K562 (cell line): Measurements from ENCODE around the gene NPM3. TPM values are rescaled to one million over a fixed set of nuclear protein-coding genes. Genes with fewer than 3 reads are reported as not detected.

ENCODE experiments used
- CREM ChIP-seq: IDR thresholded peaks from 2 replicates; pipeline ENCODE4 v1.6.1; 2014; ENCODE audit warnings: antibody characterized with exemption, low read depth
- E2F6 ChIP-seq, 2 experiments: IDR thresholded peaks; 2 replicates each; pipeline ENCODE4 v1.6.1; 2011; ENCODE audit warnings: borderline replicate concordance in 1 of 2, control low read depth in 1 of 2, low read depth in 1 of 2, low read length in 1 of 2, mild to moderate bottlenecking in 1 of 2, mixed read lengths in 1 of 2, moderate library complexity in 1 of 2; ENCODE audit not compliant: insufficient read depth in 1 of 2, insufficient read length in 1 of 2, poor library complexity in 1 of 2, severe bottlenecking in 1 of 2; ENCODE audit errors: extremely low read depth in 1 of 2
- ELF2 ChIP-seq: fragments of 250-450 bp; sonication (Bioruptor Pico); IDR thresholded peaks from 2 replicates; pipeline ENCODE4 v1.5.0; 2021; ENCODE audit warnings: mild to moderate bottlenecking
- FOXP1 ChIP-seq: sonication (generic); formaldehyde crosslinking; IDR thresholded peaks from 2 replicates; pipeline ENCODE4 v1.8.0; 2022; ENCODE audit warnings: mild to moderate bottlenecking, missing genetic modification reagents
- GATAD2B ChIP-seq: fragments of 450-650 bp; IDR thresholded peaks from 2 replicates; pipeline ENCODE4 v1.6.1; 2017; ENCODE audit warnings: mild to moderate bottlenecking, borderline replicate concordance
- HMGN3 ChIP-seq: IDR thresholded peaks from 2 replicates; pipeline ENCODE4 v1.6.1; 2011; ENCODE audit warnings: borderline replicate concordance, low read depth, mild to moderate bottlenecking, mixed read lengths, low read length; ENCODE audit not compliant: insufficient read length; ENCODE audit errors: extremely low read depth
- IFI16 ChIP-seq: fragments of 250-450 bp; sonication (Bioruptor Pico); IDR thresholded peaks from 2 replicates; pipeline ENCODE4 v2.1.2; 2022; ENCODE audit warnings: mild to moderate bottlenecking, inconsistent platforms
- polyA plus RNA-seq, 8 experiments: library from polyadenylated mRNA; depleted of rRNA in 4 of 8; stranded (reverse) in 5 of 8; unstranded in 3 of 8; fragments of >200 nt; fragmentation: Nextera tagmentation in 2 of 8; fragmentation: Illumina TruSeq in 1 of 8; extraction: Ambion mirVana in 2 of 8; extraction: Trizol in 1 of 8; gene quantifications; 2 replicates each; pipeline versions ENCODE4 v1.2.1 to v1.2.3, GENCODE V29; 2011 to 2014; ENCODE audit warnings: inconsistent platforms in 1 of 8, missing spikeins in 1 of 8
- total RNA-seq, 7 experiments: library from RNA; depleted of rRNA in 6 of 7; stranded (reverse); fragments of >200 nt in 6 of 7; fragmentation: Illumina TruSeq in 2 of 7; extraction: Trizol in 2 of 7; gene quantifications; 2 replicates each; pipeline versions ENCODE4 v1.2.1 to v1.2.3, GENCODE V29; 2011 to 2021; ENCODE audit warnings: low replicate concordance in 1 of 7
- TF ChIP-seq, protein P1 (sequence below): conservative IDR thresholded peaks from 2 replicates; pipeline ENCODE4 v1.6.1; 2011; ENCODE audit warnings: low read depth, mild to moderate bottlenecking, low read length; ENCODE audit not compliant: control insufficient read depth
- TF ChIP-seq, protein P2 (sequence below): fragments of 450-650 bp; IDR thresholded peaks from 2 replicates; pipeline ENCODE4 v1.6.1; 2016; ENCODE audit warnings: borderline replicate concordance
- TF ChIP-seq, protein P3 (sequence below), 2 experiments: IDR thresholded peaks; 2 replicates each; pipeline ENCODE4 v1.6.1; 2012; ENCODE audit warnings: improper control_type of control experiment in 2 of 2, low read depth in 2 of 2, low read length in 2 of 2, borderline replicate concordance in 1 of 2

The NPM3 gene
- total and polyA plus RNA-seq, 9 of the 15 experiments (the other 6 are each of a cell fraction or from before 2014, with no cell fraction given) = 15.2 to 239 (median 114) TPM

DNA sequence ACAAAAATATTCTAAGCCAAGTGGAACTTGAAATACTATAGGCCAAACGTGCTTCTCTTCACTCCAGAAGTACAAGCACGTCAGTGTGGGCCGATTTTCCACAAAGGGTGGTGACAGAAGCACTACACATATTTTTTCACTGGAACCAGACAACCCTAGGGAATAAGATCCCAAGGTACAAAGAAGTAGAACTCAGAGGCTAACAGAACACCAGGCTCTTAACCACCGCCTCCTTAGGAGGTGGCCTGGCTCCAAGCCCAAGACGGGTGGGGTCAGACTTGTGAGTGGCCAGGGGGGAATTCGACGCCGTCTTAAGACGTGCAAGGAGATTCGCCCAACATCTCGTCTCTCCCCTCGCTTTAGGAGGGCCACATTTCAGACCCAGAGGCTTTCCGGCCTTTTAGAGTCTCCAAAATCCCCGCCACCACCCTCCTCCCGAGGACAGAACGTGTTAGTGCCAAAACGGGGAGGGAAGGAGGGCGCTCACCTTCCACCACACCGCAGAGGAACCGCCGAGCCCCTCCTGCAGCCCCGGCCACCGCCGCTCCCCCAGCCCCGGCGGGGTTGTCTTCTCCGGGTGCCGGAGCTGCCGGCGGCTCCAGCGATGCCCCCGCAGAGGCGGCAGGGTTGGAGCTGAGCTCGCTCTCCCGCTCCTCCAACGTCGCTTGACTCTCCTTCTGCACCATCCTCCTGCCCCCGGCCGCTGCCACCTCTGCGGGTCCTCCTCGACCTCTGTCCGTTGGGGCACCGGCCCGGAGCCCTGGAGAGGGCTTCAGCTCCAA is 34.3 kb upstream of the NPM3 start (continued):
- no peak for TF ChIP-seq E2F6 (IDR thresholded peaks at IDR 0.05; ENCODE audit: borderline replicate concordance in 1 of 2, extremely low read depth in 1 of 2, insufficient read depth in 1 of 2, insufficient read length in 1 of 2, low read depth in 1 of 2, low read length in 1 of 2, poor library complexity in 1 of 2, severe bottlenecking in 1 of 2)
- TF ChIP-seq, protein P1, sequence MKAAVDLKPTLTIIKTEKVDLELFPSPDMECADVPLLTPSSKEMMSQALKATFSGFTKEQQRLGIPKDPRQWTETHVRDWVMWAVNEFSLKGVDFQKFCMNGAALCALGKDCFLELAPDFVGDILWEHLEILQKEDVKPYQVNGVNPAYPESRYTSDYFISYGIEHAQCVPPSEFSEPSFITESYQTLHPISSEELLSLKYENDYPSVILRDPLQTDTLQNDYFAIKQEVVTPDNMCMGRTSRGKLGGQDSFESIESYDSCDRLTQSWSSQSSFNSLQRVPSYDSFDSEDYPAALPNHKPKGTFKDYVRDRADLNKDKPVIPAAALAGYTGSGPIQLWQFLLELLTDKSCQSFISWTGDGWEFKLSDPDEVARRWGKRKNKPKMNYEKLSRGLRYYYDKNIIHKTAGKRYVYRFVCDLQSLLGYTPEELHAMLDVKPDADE = no peak
- TF ChIP-seq ELF2 (CRISPR knock-in tag) = no peak
- TF ChIP-seq FOXP1 (CRISPR knock-in tag) = no peak
- TF ChIP-seq HMGN3 = peak; percentile 49
- peak; percentile 90 for TF ChIP-seq CREM
- TF ChIP-seq, protein P2, sequence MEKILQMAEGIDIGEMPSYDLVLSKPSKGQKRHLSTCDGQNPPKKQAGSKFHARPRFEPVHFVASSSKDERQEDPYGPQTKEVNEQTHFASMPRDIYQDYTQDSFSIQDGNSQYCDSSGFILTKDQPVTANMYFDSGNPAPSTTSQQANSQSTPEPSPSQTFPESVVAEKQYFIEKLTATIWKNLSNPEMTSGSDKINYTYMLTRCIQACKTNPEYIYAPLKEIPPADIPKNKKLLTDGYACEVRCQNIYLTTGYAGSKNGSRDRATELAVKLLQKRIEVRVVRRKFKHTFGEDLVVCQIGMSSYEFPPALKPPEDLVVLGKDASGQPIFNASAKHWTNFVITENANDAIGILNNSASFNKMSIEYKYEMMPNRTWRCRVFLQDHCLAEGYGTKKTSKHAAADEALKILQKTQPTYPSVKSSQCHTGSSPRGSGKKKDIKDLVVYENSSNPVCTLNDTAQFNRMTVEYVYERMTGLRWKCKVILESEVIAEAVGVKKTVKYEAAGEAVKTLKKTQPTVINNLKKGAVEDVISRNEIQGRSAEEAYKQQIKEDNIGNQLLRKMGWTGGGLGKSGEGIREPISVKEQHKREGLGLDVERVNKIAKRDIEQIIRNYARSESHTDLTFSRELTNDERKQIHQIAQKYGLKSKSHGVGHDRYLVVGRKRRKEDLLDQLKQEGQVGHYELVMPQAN = peak; percentile 18; the same call in 1 of the 2 replicates
- TF ChIP-seq, protein P3, sequence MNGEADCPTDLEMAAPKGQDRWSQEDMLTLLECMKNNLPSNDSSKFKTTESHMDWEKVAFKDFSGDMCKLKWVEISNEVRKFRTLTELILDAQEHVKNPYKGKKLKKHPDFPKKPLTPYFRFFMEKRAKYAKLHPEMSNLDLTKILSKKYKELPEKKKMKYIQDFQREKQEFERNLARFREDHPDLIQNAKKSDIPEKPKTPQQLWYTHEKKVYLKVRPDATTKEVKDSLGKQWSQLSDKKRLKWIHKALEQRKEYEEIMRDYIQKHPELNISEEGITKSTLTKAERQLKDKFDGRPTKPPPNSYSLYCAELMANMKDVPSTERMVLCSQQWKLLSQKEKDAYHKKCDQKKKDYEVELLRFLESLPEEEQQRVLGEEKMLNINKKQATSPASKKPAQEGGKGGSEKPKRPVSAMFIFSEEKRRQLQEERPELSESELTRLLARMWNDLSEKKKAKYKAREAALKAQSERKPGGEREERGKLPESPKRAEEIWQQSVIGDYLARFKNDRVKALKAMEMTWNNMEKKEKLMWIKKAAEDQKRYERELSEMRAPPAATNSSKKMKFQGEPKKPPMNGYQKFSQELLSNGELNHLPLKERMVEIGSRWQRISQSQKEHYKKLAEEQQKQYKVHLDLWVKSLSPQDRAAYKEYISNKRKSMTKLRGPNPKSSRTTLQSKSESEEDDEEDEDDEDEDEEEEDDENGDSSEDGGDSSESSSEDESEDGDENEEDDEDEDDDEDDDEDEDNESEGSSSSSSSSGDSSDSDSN (IDR thresholded peaks at IDR 0.05; ENCODE audit: borderline replicate concordance in 1 of 2, low read depth in 2 of 2, low read length in 2 of 2) = peak in 1 of 2 experiments; percentile 41; a peak in 1 of 4 replicates
- no peak for TF ChIP-seq IFI16 (CRISPR knock-in tag)
- no peak for TF ChIP-seq GATAD2B
